Measurements from ENCODE around the gene PSMC3.

PSMC3 gene

GRCh38 chr11:47426062-47426956 lies at the start of gene PSMC3:
TSS of gene PSMC3 (minus strand) at chr11:47426439. CDS start at chr11:47426279, 160 bp downstream.
- peak; percentile 97 to 99 (median 99) for DNase-seq

- no peak for DNase-seq
These were observed 44.4 kb upstream of the PSMC3 start for GRCh38 chr11:47470671-47471070.

GRCh38 chr11:47469361-47470179 lies 43.3 kb upstream of the PSMC3 start:
- DNase-seq: peak in 1 of 3 experiments; percentile 28

GRCh38 chr11:47468598-47469214 lies 42.5 kb upstream of the PSMC3 start:
- DNase-seq: peak in 1 of 3 experiments; percentile 47

GRCh38 chr11:47467357-47467756 lies 41.1 kb upstream of the PSMC3 start:
- peak; percentile 82 to 94 (median 83) for DNase-seq

GRCh38 chr11:47466701-47467250 lies 40.5 kb upstream of the PSMC3 start:
- DNase-seq: peak; percentile 34 to 91 (median 81)

GRCh38 chr11:47466201-47466600 lies 40.0 kb upstream of the PSMC3 start:
- no peak for DNase-seq

- peak; percentile 70 to 98 (median 94) for DNase-seq
These were observed 38.2 kb upstream of the PSMC3 start for GRCh38 chr11:47464483-47464882.

GRCh38 chr11:47461876-47462275 lies 35.6 kb upstream of the PSMC3 start:
- DNase-seq: no peak

GRCh38 chr11:47460571-47461235 lies 34.5 kb upstream of the PSMC3 start:
- DNase-seq: no peak

GRCh38 chr11:47454258-47454671 lies 28.0 kb upstream of the PSMC3 start:
- peak; percentile 46 to 86 (median 80) for DNase-seq

- DNase-seq: no peak
These were observed 27.1 kb upstream of the PSMC3 start for GRCh38 chr11:47453365-47453764.

GRCh38 chr11:47451990-47452389 lies 25.8 kb upstream of the PSMC3 start:
- DNase-seq: no peak

- DNase-seq: no peak
These were observed 25.2 kb upstream of the PSMC3 start for GRCh38 chr11:47451436-47451835.

- no peak for DNase-seq
These were observed 23.3 kb upstream of the PSMC3 start for GRCh38 chr11:47449541-47449940.

GRCh38 chr11:47448566-47449427 lies 22.6 kb upstream of the PSMC3 start, which contains the start of gene RAPSN:
TSS of gene RAPSN (minus strand) at chr11:47449136. CDS start at chr11:47448964, 172 bp downstream.
- DNase-seq: no peak

GRCh38 chr11:47447906-47448305 lies 21.7 kb upstream of the PSMC3 start:
- no peak for DNase-seq

- DNase-seq: no peak
These were observed 20.6 kb upstream of the PSMC3 start for GRCh38 chr11:47446833-47447232.

- no peak for DNase-seq
These were observed 19.6 kb upstream of the PSMC3 start for GRCh38 chr11:47445840-47446239.

- DNase-seq: no peak
These were observed 17.6 kb upstream of the PSMC3 start for GRCh38 chr11:47443817-47444216.
